Smooth muscle cell (in vitro differentiated cells): ENCODE results near the gene STXBP6. TPM values are rescaled to one million over a fixed set of nuclear protein-coding genes. Genes with fewer than 3 reads are reported as not detected.

Experiments used
- DNase-seq: peaks from one replicate; lab custom pipeline; 2025; ENCODE audit not compliant: unreplicated experiment; lab: John Stamatoyannopoulos, UW
- H2AFZ ChIP-seq: fragments of 200-600 bp; sonication (generic); 2 replicates; pipeline ENCODE4 v1.6.0; 2016; ENCODE audit warnings: antibody characterized with exemption, low read depth, mild to moderate bottlenecking
- H3F3A ChIP-seq: fragments of 200-600 bp; sonication (generic); 2 replicates; pipeline ENCODE4 v1.6.0; 2017; ENCODE audit warnings: antibody characterized with exemption, low read depth
- H3K27ac ChIP-seq: fragments of 200-600 bp; sonication (generic); 2 replicates; pipeline ENCODE4 v1.5.1; 2016; ENCODE audit warnings: low read depth, mild to moderate bottlenecking
- H3K27me3 ChIP-seq: fragments of 200-600 bp; sonication (generic); 2 replicates; pipeline ENCODE4 v1.6.1; 2016; ENCODE audit warnings: low read depth, mild to moderate bottlenecking
- H3K36me3 ChIP-seq: fragments of 200-600 bp; sonication (generic); 2 replicates; pipeline ENCODE4 v1.5.1; 2016; ENCODE audit warnings: low read depth
- H3K4me1 ChIP-seq: fragments of 200-600 bp; sonication (generic); 2 replicates; pipeline ENCODE4 v1.5.1; 2016; ENCODE audit warnings: low read depth
- H3K4me2 ChIP-seq: fragments of 200-600 bp; sonication (generic); 2 replicates; pipeline ENCODE4 v1.6.0; 2016; ENCODE audit warnings: mild to moderate bottlenecking
- H3K4me3 ChIP-seq: fragments of 200-600 bp; sonication (generic); 2 replicates; pipeline ENCODE4 v1.5.1; 2016; ENCODE audit warnings: mild to moderate bottlenecking
- H3K79me2 ChIP-seq: fragments of 200-600 bp; sonication (generic); 2 replicates; pipeline ENCODE4 v1.6.0; 2016; ENCODE audit warnings: low read depth, mild to moderate bottlenecking
- H3K9ac ChIP-seq: fragments of 200-600 bp; sonication (generic); 2 replicates; pipeline ENCODE4 v1.6.0; 2016; ENCODE audit warnings: low read depth
- H3K9me3 ChIP-seq: fragments of 200-600 bp; sonication (generic); replicated peaks from 2 replicates; pipeline ENCODE4 v1.5.1; 2016; ENCODE audit warnings: low read depth
- H4K20me1 ChIP-seq: fragments of 200-600 bp; sonication (generic); 2 replicates; pipeline ENCODE4 v1.6.0; 2016; ENCODE audit warnings: low read depth
- CTCF ChIP-seq: fragments of 200-600 bp; sonication (generic); IDR thresholded peaks from 2 replicates; pipeline ENCODE4 v1.5.1; 2017; ENCODE audit warnings: borderline replicate concordance, mild to moderate bottlenecking, antibody characterized with exemption; ENCODE audit not compliant: insufficient read depth, poor library complexity, severe bottlenecking
- WGBS: methylation state at CpG from one replicate; pipeline ENCODE4 v1.1.7; 2016; ENCODE audit warnings: low lambda C conversion rate; 5-methylcytosine and 5-hydroxymethylcytosine counted together
- polyA plus RNA-seq: library from polyadenylated mRNA; unstranded; fragments of >200 nt; fragmentation: Nextera tagmentation; extraction: Ambion mirVana; gene quantifications from 2 replicates; pipeline ENCODE4 v1.2.1, GENCODE V29; 2016
- total RNA-seq: library from RNA; depleted of rRNA; stranded (reverse); fragments of >200 nt; gene quantifications from 2 replicates; pipeline ENCODE4 v1.2.3, GENCODE V29; 2014

STXBP6 gene
- total and polyA plus RNA-seq, 2 experiments from 2014 or later: 144 to 170 TPM

GRCh38 chr14:25006961-25007795 lies 42.8 kb downstream of the STXBP6 start:
- Histone ChIP-seq H3F3A (peaks cover 60% of the 10 kb centered on the region), H3K27ac (peak overlapping the region; percentile 89), H4K20me1 (no peaks in the 10 kb centered on the region), H3K4me1 (peaks cover 69% of the 10 kb centered on the region), H3K27me3 (no peaks in the 10 kb centered on the region), H3K9ac (peak overlapping the region; percentile 63), H3K4me2 (peak overlapping the region; percentile 72), H3K4me3 (no peak overlapping the region), H3K36me3 (no peaks in the 10 kb centered on the region), H3K9me3 (no peaks in the 10 kb centered on the region), H3K79me2 (peaks cover 87% of the 10 kb centered on the region), H2AFZ (no peak overlapping the region)
- no peak for DNase-seq
- 20% methylated on average over 9 of the region's 9 CpGs for WGBS
- no peak for TF ChIP-seq CTCF

GRCh38 chr14:25006031-25006430 lies 43.9 kb downstream of the STXBP6 start:
- peak overlapping the region; percentile 89 for H3K27ac ChIP-seq
- peaks cover 80% of the 10 kb centered on the region for H3K4me1 ChIP-seq
- H3K27me3 ChIP-seq: no peaks in the 10 kb centered on the region
- H3K4me2 ChIP-seq: peak overlapping the region; percentile 72
- no peaks in the 10 kb centered on the region for H4K20me1 ChIP-seq
- WGBS: 62% methylated on average over 3 of the region's 3 CpGs
- no peaks in the 10 kb centered on the region for H3K36me3 ChIP-seq
- H2AFZ ChIP-seq: no peak overlapping the region
- H3K4me3 ChIP-seq: no peak overlapping the region
- no peak for DNase-seq
- no peaks in the 10 kb centered on the region for H3K9me3 ChIP-seq
- peak overlapping the region; percentile 63 for H3K9ac ChIP-seq
- H3K79me2 ChIP-seq: peaks cover 81% of the 10 kb centered on the region
- TF ChIP-seq CTCF: no peak
- H3F3A ChIP-seq: peaks cover 60% of the 10 kb centered on the region

GRCh38 chr14:25004389-25004809 lies 45.5 kb downstream of the STXBP6 start:
- Histone ChIP-seq H2AFZ (no peak overlapping the region), H3K9ac (peak overlapping the region; percentile 38), H3K79me2 (peaks cover 80% of the 10 kb centered on the region), H3K27me3 (no peaks in the 10 kb centered on the region), H3K4me2 (peak overlapping the region; percentile 35), H3F3A (peaks cover 56% of the 10 kb centered on the region), H3K4me1 (peaks cover 70% of the 10 kb centered on the region), H3K36me3 (no peaks in the 10 kb centered on the region), H3K27ac (peak overlapping the region; percentile 89), H3K9me3 (no peaks in the 10 kb centered on the region), H4K20me1 (no peaks in the 10 kb centered on the region), H3K4me3 (no peak overlapping the region)
- no peak for DNase-seq
- no peak for TF ChIP-seq CTCF
- WGBS: 95% methylated on average over 1 of the region's 1 CpG
